T1000 (cell line): ENCODE measurements around the gene ST6GALNAC1.
"Not testable (repeated sequence)": the region's sequence is repeated elsewhere in the genome, so short reads cannot be mapped to it uniquely, and the experiment has no call there.

Experiments used
- DNase-seq: peaks from one replicate; lab custom pipeline; 2025; ENCODE audit warnings: mixed read lengths; lab: John Stamatoyannopoulos, UW

Gene ST6GALNAC1

DNA sequence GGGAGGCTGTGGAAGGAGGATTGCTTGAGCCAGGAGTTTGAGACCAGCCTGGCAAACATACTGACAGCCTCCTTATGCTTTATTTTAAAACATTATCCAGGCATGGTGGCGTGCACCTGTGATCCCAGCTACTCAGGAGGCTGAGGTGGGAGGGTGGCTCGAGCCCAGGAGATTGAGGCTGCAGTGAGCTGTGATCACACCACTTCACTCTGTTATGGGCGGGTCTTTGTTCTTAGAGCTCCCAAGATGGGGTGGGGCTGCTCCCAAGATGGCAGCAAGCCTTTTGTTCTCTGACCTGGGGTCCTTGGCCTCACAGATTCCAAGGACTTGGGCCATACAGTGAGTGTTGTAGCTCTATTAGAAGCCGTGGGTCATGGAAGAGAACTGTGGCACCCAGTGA is 31.8 kb downstream of the ST6GALNAC1 start:
- no peak for DNase-seq

DNA sequence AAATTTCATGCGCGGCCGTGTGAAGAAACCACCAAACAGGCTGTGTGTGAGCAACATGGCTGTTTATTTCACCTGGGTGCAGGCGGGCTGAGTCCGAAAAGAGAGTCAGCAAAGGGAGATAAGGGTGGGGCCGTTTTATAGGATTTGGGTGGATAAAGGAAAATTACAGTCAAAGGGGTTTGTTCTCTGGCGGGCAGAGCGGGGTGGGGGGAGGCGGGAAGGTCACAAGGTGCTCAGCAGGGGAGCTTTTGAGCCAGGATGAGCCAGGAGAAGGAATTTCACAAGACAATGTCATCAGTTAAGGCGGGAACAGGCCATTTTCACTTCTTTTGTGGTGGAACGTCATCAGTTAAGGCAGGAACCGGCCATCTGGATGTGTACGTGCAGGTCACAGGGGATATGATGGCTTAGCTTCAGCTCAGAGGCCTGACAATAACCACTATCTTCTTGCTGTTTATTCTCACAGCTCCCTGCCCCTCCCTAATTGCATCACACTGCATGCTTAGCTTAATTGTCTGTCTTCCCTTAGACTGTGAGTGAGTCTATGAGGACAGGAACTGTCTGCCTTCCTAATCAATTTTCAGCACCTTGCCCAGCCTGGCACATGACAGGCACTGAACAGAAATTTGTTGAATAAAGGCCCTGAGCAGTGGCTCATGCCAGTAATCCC is 32.3 kb downstream of the ST6GALNAC1 start:
- DNase-seq = not testable (repeated sequence)

DNA sequence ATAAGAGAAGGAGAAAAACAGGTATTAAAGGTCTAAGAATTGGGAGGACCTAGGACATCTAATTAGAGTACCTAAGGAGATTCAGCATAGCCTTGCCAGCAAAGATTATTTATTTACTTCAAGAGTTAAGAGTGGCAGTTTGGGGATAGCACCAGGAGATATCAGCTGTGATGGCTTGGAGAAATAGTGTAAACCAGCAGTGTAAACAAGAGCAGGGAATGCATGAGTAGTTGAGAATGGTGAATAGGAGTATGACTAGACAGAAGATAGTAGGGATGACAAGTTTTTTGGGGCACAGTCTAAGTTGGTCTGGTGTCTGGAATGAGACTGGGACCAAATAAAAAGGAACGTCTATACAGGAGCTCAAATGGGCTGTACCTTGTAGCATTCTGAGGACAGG is 36.9 kb downstream of the ST6GALNAC1 start:
- DNase-seq = not testable (repeated sequence)

DNA sequence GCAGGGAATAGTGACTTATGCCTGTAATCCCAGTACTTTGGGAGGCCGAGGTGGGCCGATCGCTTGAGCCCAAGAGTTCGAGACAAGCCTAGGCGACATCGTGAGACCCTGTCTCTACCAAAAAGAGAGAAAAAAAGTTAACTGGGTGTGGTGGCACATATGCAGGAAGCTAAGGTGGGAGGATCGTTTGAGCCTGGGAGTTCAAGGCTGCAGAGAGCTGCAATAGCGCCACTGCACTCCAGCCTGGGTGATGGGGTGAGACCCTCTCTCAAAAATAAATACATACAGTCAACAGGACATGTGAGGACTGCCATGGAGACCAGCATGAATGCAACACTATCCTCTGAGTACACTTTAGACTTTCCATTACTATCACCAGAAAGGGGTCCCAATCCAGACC is 42.5 kb downstream of the ST6GALNAC1 start:
- DNase-seq = no peak

DNA sequence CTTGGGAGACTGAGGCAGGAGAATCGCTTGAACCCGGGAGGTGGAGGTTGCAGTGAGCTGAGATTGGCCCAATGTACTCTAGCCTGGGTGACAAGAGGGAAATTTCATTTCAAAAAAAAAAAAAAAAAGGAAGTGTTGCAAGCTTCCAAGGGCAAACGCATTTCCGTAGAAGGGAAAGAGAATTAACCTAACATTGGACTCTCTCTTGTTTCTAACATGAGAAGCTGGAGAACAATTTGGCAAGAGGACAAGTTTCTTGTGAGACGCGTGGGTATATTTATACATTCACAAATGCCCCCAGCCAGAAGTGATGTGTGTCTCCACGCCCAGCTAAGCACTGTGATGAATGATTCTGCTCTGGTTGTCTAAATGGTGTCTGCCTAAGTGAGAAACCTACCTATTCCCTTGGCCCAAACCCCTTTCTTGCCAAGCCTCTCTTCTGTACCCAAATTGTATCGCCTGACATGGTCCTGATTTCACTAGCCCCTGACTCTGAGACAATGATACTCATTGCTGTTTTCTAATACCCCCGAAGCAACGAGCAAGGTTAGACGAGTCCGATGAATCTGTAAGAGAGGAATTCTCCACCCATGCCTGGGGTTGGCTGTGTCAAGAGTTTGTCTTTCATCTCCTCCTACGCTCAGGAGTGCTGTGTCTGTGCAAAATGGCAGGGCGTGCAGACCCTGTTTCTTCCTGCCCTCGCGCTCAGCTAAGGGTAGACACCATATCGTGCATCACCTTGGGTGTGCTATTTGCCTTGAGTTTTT is 43.7 kb downstream of the ST6GALNAC1 start:
- no peak for DNase-seq

DNA sequence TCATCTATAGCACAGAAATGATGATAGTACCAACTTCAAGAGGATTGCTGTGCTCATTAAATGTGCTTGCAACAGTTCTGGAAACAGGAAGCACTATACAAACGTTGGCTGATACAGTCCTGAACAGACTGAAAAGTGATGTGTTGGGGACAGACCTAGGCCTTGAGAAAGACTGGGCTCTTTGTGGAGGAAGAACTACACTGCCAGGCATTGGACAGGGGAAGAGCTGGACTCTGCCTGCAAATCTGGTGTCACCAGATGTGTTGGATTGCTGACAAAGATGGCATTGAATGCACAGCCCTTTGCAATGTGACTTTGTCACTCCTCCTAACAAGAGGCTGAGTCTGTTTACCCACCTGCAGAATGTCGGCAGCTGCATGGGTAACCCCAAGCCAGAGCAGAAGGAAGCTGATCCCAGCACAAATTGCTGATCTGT is 45.5 kb downstream of the ST6GALNAC1 start:
- DNase-seq = no peak

DNA sequence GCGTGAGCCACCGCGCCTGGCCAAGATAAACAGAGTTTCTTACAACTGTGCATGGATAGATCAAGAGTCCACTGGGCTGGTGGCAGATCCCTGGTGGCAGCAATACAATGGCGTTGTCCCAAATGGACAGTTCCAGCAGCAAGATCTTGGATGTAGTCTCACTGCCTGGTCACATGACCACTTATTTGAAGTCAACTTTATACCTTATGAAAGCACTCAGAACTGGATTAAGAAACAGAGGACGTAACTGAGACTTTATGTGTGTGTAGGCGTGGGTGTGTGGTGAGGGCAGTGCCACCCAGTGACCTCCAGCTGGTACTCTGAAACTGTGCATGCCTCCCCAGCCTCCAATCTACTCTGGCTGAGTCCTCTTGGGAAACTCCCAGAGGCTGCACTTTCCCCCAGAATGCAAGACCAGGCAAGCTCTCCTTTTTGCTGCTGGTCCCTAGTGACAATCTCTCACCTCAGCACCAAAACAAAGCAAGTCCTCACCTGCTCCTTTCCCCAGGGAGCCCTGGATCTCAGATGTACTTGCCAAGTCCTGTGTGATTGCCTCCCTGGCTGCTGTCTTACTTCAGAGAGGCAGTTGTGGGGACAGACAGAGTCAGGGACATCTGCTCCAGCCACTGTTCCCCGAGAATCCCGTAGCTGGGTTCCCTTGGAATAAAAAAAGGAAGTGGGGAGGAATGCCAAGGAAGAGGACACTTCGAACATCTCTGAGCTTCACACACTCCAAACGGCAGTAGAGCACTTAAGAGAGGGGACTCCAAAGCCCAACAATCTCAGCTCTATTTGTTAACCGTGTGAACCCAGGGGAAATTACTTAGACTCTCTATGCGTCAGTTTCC is 46.2 kb downstream of the ST6GALNAC1 start:
- no peak for DNase-seq

DNA sequence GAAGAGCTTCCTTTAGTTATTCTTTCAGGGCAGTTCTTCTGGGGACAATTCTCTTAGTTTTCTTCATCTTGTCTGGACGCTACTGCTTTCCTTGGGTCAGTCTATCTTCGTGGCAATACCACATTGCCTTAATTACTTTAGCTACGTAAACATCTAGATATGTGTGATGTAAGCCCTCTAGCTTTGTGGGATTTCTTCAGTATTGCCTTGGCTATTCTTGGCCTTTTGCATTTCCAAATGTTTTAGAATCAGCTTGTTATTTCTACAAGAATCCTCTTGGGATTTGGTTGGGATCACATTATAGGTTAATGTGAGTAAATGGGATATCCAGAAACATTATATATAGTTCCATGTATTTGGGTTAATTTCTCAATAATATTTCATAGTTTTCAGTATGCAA is 48.9 kb downstream of the ST6GALNAC1 start:
- DNase-seq = no peak

DNA sequence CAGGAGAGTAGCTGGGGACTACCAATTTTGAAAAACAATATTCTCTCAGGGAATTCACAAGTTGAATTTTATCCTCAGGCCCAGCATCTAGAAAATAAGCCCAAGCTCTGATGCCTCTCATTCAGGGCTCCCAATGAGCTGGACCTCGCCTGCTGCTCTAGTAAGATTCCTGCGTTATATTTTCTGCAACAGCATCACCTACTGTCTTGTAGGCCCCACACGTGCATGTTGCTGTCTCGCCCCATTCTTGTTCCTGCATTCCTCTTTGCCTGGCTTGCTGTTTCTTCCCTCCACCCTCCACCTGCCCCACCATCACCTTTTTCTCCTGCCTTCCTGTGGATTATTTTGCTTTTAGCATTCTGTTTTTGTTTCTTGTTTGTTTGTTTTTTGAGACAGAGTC is 49.6 kb downstream of the ST6GALNAC1 start:
- no peak for DNase-seq

DNA sequence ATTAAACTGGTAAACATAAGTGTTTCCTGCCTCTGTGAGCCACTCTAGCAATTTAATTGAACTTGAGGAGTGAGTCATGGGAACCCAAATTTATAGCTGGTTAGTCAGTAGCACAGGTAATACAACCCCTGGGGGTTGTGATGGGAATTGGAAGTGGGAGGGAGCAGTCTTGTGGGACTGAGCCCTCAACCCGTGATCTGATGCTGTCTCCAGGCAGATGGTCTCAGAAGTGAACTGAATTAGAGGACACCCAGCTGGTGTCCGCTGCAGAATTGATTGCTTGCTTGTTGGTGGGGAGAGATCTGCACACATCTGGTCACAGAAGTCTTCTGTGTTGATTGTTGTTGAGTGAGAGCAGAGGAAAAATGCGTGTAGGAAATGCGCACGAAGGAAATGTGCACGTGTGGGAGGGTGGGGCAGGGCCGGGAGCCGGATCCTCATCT is 50.2 kb downstream of the ST6GALNAC1 start:
- no peak for DNase-seq

DNA sequence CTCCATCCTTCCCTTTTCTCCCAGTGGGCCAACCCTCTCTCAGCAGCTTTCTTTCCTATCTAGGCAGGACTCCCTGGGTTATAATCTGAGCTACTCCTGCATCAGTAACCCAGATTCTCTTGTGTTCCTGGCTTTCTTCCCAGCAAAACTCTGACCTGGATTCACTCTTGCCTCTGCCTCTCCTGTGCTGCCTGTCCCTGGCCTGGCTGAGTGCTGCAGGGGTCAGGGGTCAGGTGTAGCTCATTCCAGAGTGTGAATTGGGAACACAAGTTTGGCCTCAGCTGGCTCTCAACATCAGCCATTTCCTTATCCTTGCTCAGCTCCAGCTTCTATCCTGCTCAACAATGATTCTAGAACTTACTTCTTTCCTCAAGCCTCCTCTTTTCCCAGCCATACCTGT is 55.4 kb downstream of the ST6GALNAC1 start:
- no peak for DNase-seq

DNA sequence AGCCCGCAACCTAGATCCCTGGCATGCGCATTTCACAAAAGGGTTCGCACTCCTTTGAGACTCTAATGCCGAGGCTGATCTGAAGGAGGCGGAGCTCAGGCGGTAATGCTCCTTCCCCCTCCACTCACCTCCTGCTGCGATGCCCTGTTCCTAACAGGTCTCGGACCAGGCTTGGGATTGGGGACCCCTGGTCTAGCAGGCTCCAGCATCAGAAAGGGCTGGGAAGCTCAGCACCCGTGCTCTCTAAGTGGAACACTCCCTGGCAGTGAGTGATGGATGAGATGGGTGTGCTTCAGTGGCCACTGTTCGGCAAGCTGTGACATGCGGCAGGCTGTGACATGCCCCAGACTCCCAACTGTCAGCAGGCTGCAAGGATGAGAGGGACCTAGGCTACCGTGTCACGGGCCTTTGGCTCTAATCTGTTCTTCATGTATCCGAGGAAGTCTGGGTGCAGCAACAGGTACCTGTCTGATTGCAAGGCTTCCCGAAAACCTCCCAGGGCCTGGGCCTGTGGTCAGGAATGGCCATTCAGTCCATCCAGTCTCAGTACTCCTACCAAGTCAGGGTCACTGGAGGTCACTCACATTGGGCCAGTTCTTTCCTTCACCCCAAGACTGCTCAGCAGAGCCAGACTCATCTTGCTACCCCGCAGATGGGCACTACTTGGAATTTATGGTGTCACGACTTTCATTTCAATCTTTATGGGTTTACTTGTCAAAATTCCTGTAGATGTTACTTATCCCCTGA is 56.6 kb downstream of the ST6GALNAC1 start:
- no peak for DNase-seq

DNA sequence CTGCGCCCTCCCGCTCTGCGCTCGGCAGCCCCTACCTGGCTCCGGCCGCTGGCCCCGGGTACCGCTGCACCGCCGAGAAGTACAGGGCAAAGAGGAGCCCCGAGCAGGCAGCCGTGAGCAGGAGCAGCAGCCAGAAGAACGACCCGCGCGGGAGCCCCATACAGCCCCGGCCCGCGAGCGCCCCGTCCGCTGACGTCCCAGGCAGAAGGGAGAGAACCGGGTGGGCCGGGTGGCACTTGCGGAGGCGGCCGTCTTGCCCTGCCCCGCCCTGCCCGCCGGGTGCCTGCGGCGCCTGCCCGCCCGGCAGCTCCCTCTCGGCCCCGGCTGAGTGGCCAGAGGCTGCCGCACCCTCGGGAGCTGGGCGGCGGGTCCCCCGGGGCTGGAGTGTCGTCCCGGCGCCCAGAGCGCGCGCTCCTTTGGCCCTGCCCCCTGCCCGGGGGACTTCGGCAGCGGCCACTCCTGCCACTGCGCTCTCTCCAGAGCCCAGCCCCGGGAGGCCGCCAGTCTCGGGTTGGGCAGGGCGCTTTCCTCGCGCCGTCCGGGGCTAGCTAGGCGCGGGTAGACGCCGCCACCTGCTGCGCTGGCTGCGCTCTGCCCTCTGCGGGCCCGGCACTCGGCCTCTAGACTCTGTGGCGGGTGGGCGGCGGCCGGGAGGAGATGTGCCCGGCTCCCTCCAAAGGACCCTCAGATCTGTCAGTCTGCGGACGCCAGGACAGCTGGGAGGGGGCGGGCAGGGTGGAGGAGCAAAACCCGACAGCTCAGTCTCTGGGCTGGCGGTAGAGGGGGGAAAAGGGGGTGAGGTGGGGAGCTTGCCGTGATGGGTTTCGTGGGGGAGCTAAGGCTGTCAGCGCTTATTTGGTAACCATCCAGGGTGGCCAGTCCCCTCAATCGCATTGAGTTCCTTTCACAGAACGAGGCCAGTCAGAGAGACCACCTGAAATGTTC is 57.6 kb downstream of the ST6GALNAC1 start, which contains the start of gene ST6GALNAC2:
TSS of gene ST6GALNAC2 (minus strand) at position 212 of the 945 bp plus-strand sequence. CDS start at position 160, 52 bp downstream.
- peak; percentile 56 for DNase-seq

DNA sequence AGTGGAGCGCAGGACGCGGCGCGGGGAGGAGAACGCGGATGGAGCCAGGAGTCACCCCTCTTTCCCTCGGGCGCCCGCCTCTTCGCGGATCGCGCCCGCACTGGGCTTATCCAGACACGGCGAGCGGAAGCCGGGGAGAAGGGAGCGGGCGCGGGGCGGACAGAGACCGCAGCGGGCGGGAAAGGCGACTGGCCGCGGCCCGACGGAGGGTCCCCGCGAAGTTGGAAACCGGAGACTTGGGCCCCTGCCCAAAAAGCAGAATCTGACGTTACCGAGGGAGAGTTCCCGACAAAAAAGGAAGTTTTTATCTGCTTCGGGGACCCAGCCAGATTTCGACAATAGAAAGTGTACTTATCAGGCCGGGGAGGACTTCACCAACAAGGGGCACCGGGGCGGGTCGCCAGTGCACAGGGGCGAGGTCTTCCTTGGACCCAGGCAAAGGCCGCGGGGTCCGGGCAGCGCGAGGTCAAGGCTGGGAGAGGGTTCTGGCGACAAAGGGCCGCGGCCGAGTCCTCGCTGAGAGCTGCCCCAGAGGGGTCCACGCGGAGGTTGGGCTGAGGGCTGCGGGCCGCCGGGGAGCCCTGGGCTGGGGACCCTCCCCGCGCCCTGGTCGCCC is 58.4 kb downstream of the ST6GALNAC1 start:
- no peak for DNase-seq

DNA sequence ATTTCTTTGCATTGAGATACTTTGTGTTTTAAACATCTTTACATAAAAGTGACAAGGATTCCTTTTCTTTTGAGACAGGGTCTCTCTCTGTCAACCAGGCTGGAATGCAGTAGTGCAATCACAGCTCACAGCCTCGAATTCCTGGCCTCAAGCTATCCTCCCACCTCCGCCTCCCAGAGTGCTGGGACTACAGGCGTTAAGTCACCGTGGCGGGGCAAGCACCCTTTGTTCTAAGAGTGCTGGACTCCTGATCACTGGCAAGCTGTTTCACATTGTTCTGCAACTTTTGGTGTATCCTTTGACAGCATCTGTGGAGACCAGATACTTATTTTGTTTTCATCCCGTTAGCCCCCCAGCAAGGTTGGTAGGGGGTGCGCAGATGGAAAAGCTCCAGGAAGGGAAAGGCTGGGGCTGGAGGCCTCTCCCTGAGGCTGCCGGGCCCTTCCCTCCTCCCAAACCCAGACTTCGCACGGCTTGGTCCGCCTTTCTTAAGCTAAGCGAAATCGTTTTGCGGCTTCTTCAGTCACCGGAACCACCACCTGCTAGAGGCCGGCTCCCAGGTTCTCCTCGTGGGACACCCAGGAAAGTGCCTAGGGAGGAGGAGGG is 59.0 kb downstream of the ST6GALNAC1 start:
- DNase-seq = no peak

DNA sequence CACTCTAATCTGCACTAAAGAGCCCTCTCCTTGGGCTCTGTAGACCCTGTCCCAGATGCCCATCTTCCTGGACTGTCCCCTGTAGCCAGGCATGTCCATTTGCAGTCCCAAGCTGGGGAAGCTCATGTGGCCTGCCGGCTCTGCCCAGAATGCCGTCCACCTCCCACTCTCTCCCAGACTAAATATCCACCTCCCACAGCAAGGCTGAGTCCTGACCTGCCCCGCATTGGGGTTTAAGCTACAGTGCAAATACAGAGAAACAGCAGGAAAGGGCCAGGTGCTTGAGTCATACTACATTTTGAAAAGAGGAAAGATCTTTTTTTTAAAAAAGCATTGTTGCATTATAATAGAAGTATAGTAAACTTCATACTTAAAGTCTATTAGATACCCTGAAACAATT is 60.9 kb downstream of the ST6GALNAC1 start:
- DNase-seq = no peak

DNA sequence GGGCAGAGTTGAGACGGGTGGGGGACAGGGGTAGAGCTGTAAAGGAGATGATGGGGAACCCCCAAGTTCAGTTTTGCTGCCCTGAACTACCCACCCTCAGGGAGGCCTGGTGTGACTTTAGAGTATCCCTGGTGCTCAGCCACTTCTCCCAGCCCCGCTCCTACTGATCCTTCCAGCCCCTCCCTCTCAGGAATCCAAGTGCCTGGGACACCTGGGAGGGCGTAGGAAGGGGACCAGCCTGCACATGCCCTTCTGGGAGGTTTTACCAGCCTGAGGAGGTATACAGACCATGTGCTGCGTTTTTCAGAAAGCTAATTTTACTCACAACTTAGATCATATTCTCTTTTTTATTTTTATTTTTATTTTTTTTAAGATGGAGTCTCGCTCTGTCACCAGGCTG is 62.0 kb downstream of the ST6GALNAC1 start:
- no peak for DNase-seq

DNA sequence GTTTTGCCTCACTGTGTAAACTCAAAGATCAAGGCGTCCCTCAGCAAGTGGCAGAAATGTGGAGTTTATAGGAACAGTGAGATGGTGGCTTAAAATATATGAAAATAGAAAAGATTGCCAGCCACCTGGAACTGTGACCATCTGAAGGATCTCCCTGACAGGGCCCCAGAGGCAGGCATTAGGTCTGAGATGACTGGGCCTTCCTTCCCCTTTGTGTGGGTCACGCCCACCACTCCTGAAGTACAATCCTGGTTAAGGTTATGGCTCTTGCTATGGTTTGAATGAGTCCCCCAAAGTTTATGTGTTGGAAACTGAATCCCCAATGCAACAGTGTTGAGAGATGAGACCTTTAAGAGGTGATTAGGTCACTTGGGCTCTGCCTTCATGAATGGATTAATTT is 64.3 kb downstream of the ST6GALNAC1 start:
- no peak for DNase-seq

DNA sequence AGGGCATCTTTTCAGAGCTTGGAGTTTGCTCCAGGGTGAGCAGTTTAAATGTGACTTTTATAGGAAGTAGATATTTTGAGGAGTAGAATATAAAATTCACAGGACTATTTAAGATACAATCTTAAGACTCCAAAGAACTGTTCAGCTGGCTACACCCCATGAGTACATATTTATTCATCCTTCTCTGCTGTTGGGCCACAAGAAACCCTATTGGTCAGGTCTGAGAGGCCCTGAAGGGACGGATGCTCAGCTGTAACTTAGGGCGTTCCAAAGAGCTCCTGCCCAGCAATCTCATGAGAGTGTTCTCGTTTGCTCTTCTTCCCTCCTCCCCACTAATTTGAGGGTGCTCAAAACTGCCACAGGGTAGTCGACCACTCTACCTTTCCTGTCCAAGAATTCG is 65.2 kb downstream of the ST6GALNAC1 start:
- no peak for DNase-seq

DNA sequence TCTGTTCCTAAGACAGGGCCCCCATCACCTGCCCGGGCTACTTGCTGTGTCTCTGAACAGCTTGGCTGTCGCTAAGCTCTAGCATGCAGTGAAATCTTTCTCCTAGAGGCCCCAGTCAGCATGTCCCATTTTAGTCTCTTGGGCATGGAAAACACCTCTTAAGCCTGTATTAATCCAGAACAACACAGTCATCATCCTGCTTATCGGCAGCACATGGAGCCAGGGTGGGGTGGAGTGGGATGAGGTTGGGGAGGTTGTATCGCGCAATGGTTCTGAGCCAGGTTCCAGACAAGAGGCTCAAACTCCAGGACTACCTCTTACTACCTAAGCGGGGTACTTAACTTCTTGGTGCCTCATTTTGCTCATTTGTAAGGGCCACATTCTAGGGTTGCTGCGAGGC is 65.7 kb downstream of the ST6GALNAC1 start:
- no peak for DNase-seq
